SK-N-SH treated with all-trans-retinoic acid at 6 μM for 48 hours (cell line): ENCODE data around the gene NCF1.
"Not testable (repeated sequence)": the region's sequence is repeated elsewhere in the genome, so short reads cannot be mapped to it uniquely, and the experiment has no call there.

ENCODE experiments used
- ATAC-seq: fragments of 200-7000 bp; cut with Tn5 transposase; 3 replicates; pipeline ENCODE4 v1.9.1; 2020; ENCODE audit warnings: mild to moderate bottlenecking, moderate library complexity
- ARNTL ChIP-seq: fragments of 450-650 bp; formaldehyde crosslinking; IDR thresholded peaks from 2 replicates; pipeline ENCODE4 v1.5.0; 2020; ENCODE audit warnings: low read depth, mild to moderate bottlenecking, moderate library complexity, borderline replicate concordance
- BACH2 ChIP-seq: fragments of 250-450 bp; sonication (Bioruptor Pico); IDR thresholded peaks from 2 replicates; pipeline ENCODE4 v1.9.0; 2021; ENCODE audit warnings: mild to moderate bottlenecking, borderline replicate concordance
- CSDC2 ChIP-seq: fragments of 250-450 bp; sonication (Bioruptor Pico); IDR thresholded peaks from 2 replicates; pipeline ENCODE4 v1.5.0; 2020; ENCODE audit warnings: mild to moderate bottlenecking, moderate library complexity
- ESRRG ChIP-seq: fragments of 250-450 bp; sonication (Bioruptor Pico); IDR thresholded peaks from 2 replicates; pipeline ENCODE4 v1.6.1; 2021; ENCODE audit warnings: mild to moderate bottlenecking
- GLIS3 ChIP-seq: fragments of 250-450 bp; sonication (Bioruptor Pico); IDR thresholded peaks from 2 replicates; pipeline ENCODE4 v1.5.0; 2020; ENCODE audit warnings: mild to moderate bottlenecking, moderate library complexity
- OSR1 ChIP-seq: fragments of 250-450 bp; sonication (Bioruptor Pico); IDR thresholded peaks from 2 replicates; pipeline ENCODE4 v1.8.0; 2022; ENCODE audit warnings: moderate library complexity, mild to moderate bottlenecking, inconsistent platforms
- PPARA ChIP-seq: fragments of 250-450 bp; sonication (Bioruptor Pico); IDR thresholded peaks from 2 replicates; pipeline ENCODE4 v1.5.0; 2020; ENCODE audit warnings: mild to moderate bottlenecking, borderline replicate concordance
- RARB ChIP-seq: fragments of 250-450 bp; sonication (Bioruptor Pico); IDR thresholded peaks from 2 replicates; pipeline ENCODE4 v1.8.0; 2021; ENCODE audit warnings: mild to moderate bottlenecking, moderate library complexity
- TCF4 ChIP-seq: fragments of 250-450 bp; sonication (Bioruptor Pico); IDR thresholded peaks from 2 replicates; pipeline ENCODE4 v1.8.0; 2021; ENCODE audit warnings: mild to moderate bottlenecking, moderate library complexity, borderline replicate concordance
- TOX ChIP-seq: fragments of 250-450 bp; sonication (Bioruptor Pico); IDR thresholded peaks from 2 replicates; pipeline ENCODE4 v1.8.0; 2021; ENCODE audit warnings: mild to moderate bottlenecking, moderate library complexity, borderline replicate concordance
- ZC3H10 ChIP-seq: fragments of 250-450 bp; sonication (Bioruptor Pico); IDR thresholded peaks from 2 replicates; pipeline ENCODE4 v1.5.1; 2021; ENCODE audit warnings: mild to moderate bottlenecking, moderate library complexity
- ZFP3 ChIP-seq: fragments of 250-450 bp; sonication (Bioruptor Pico); IDR thresholded peaks from 2 replicates; pipeline ENCODE4 v1.5.0; 2020; ENCODE audit warnings: mild to moderate bottlenecking, moderate library complexity
- ZFP30 ChIP-seq: fragments of 450-650 bp; formaldehyde crosslinking; IDR thresholded peaks from 2 replicates; pipeline ENCODE4 v1.5.0; 2022; ENCODE audit warnings: mild to moderate bottlenecking, moderate library complexity
- ZNF565 ChIP-seq: fragments of 450-650 bp; formaldehyde crosslinking; conservative IDR thresholded peaks from 2 replicates; pipeline ENCODE4 v1.5.0; 2020; ENCODE audit warnings: low read depth, mild to moderate bottlenecking, moderate library complexity
- ZNF70 ChIP-seq: fragments of 450-650 bp; formaldehyde crosslinking; IDR thresholded peaks from 2 replicates; pipeline ENCODE4 v1.5.0; 2020; ENCODE audit warnings: mild to moderate bottlenecking, moderate library complexity
- ZNF8 ChIP-seq: fragments of 450-650 bp; formaldehyde crosslinking; IDR thresholded peaks from 2 replicates; pipeline ENCODE4 v1.5.0; 2020; ENCODE audit warnings: mild to moderate bottlenecking, moderate library complexity
- TF ChIP-seq, protein P1 (sequence below): fragments of 250-450 bp; sonication (Bioruptor Pico); IDR thresholded peaks from 2 replicates; pipeline ENCODE4 v1.5.1; 2020; ENCODE audit warnings: low read depth, mild to moderate bottlenecking, moderate library complexity
- TF ChIP-seq, protein P2 (sequence below): fragments of 250-450 bp; sonication (Bioruptor Pico); IDR thresholded peaks from 2 replicates; pipeline ENCODE4 v1.5.0; 2020; ENCODE audit warnings: mild to moderate bottlenecking, moderate library complexity

NCF1 gene

GRCh38 chr7:74773760-74774750 lies at the start of gene NCF1:
Gene NCF1, plus strand, starts transcription at chr7:74774011. Its CDS starts 21 bp downstream, at chr7:74774032.
- not testable (repeated sequence) for ATAC-seq

DNA sequence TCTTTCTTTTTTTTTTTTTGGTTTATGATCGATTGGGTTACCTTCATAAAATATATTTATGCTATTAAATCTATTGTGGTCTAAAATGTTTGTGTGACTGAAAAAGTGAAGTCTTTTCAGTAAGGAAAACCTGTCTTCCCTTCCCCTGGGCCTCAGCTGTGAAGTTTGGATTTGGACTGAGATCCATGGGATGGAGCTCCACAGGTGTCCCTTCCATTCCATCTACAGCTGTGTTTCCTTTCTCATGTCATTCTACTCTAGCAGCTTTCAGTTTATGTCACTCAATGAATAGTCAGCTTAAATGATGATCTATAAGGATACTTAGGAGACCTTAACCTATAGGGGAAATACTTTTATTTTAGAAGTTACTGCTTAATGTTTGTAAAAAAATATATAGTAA lies 48.0 kb upstream of the NCF1 start:
- TF ChIP-seq ZNF70 (CRISPR knock-in tag) (no peak), ZNF8 (no peak), ARNTL (CRISPR knock-in tag) (no peak), TOX (CRISPR knock-in tag) (no peak), ZNF565 (CRISPR knock-in tag) (no peak), TCF4 (CRISPR knock-in tag) (no peak), ZFP30 (CRISPR knock-in tag) (no peak), ESRRG (no peak), OSR1 (no peak), PPARA (CRISPR knock-in tag) (no peak), ZFP3 (CRISPR knock-in tag) (no peak), CSDC2 (CRISPR knock-in tag) (no peak), ZC3H10 (CRISPR knock-in tag) (no peak), BACH2 (CRISPR knock-in tag) (no peak), RARB (CRISPR knock-in tag) (no peak)
- TF ChIP-seq, protein P1, sequence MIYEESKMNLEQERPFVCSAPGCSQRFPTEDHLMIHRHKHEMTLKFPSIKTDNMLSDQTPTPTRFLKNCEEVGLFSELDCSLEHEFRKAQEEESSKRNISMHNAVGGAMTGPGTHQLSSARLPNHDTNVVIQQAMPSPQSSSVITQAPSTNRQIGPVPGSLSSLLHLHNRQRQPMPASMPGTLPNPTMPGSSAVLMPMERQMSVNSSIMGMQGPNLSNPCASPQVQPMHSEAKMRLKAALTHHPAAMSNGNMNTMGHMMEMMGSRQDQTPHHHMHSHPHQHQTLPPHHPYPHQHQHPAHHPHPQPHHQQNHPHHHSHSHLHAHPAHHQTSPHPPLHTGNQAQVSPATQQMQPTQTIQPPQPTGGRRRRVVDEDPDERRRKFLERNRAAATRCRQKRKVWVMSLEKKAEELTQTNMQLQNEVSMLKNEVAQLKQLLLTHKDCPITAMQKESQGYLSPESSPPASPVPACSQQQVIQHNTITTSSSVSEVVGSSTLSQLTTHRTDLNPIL (CRISPR knock-in tag), result no peak
- TF ChIP-seq, protein P2, sequence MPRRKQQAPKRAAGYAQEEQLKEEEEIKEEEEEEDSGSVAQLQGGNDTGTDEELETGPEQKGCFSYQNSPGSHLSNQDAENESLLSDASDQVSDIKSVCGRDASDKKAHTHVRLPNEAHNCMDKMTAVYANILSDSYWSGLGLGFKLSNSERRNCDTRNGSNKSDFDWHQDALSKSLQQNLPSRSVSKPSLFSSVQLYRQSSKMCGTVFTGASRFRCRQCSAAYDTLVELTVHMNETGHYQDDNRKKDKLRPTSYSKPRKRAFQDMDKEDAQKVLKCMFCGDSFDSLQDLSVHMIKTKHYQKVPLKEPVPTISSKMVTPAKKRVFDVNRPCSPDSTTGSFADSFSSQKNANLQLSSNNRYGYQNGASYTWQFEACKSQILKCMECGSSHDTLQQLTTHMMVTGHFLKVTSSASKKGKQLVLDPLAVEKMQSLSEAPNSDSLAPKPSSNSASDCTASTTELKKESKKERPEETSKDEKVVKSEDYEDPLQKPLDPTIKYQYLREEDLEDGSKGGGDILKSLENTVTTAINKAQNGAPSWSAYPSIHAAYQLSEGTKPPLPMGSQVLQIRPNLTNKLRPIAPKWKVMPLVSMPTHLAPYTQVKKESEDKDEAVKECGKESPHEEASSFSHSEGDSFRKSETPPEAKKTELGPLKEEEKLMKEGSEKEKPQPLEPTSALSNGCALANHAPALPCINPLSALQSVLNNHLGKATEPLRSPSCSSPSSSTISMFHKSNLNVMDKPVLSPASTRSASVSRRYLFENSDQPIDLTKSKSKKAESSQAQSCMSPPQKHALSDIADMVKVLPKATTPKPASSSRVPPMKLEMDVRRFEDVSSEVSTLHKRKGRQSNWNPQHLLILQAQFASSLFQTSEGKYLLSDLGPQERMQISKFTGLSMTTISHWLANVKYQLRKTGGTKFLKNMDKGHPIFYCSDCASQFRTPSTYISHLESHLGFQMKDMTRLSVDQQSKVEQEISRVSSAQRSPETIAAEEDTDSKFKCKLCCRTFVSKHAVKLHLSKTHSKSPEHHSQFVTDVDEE (CRISPR knock-in tag), result no peak
- TF ChIP-seq, all 23 proteins: peak for 0
- ATAC-seq, result no peak

DNA sequence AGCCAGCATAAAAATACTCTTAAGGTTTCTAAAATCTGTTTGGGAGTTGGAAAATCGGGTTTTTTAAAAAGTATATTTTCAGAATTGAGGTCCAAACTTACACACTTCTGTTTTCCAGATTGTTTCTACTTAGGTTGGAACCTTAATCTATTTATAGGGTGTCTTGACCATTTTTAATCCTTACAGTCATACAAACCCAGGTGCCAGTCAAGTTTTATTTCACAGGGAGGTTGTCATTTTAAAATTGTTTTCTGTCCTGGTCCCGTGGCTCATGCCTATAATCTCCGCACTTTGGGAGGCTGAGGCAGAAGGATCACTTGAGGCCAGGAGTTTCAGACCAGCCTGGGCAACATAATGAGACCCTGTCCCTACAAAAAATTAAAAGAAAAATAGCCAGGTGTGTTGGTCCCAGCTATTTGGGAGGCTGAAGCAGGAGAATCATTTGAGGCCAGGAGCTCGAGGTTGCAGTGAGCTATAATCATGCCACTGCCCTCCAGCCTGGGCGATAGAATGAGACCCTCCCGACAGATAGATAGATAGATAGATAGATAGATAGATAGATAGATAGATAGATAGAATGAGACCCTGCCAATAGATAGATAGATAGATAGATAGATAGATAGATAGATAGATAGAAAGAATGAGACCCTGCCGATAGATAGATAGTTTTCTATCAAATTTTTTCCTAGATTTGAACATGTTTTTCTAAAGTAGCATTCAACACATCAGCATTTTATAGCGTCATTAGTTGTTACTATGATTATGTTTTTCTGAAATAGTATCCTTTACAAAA lies 47.3 kb upstream of the NCF1 start:
- no peak for TF ChIP-seq ZC3H10 (CRISPR knock-in tag)
- TF ChIP-seq GLIS3 (CRISPR knock-in tag), result no peak
- TF ChIP-seq BACH2 (CRISPR knock-in tag), result no peak
- TF ChIP-seq CSDC2 (CRISPR knock-in tag), result no peak
- no peak for ATAC-seq

GRCh38 chr7:74728686-74729085 lies 45.1 kb upstream of the NCF1 start:
- ATAC-seq, result not testable (repeated sequence)

DNA sequence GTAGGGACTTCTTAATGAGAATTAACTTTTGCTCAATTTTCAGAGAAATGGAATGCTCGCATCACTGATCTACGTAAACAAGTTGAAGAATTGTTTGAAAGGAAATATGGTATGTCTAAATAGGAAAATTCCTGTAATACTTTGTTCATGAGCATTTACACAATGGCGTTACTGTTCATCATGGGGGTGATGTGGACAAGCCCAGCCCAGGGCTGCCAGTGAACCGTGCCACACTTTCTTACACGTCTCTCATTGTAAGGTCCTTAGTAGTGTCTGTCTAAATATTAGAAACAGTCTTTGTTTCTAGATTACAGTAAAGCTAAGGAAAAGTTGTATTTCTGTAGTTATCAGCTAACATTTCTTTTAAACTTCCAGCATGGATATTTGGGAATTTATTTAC lies 43.6 kb upstream of the NCF1 start:
- ATAC-seq, result not testable (repeated sequence)

DNA sequence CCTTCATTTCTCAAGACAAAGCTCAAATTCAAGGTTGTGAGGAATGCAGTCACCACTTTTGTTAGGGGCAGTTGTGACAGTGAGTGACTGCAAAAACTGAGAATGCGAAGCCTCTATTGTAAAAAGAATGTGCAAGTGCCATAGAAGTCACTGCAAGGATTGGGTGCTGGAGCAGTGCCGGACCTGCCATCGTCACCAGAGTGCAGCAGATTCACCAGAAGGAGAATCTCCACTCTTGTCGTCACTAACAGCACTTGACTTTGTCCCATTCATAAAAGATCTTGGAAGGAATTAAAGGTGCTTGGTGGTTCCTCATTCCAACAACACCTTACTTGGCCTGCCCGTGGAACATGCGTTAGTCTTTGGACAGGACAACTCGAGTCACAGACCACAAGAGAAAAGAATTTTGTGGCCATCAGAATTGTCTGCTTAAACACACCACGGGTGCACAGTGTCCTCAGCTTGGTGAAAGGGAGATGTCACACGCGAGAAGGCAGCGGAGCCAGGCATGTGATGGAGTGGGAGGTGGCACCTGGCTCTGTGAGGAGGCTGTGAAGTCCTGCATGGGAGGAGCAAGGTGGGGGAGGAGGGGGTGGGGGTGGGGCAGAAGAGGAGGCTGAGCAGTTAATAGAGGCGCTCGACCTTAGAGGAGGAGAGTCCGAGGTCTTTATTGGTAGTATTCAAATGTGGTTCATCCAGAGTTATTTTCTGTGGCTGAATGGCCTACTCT lies 33.7 kb upstream of the NCF1 start:
- not testable (repeated sequence) for ATAC-seq

GRCh38 chr7:74743936-74744557 lies 29.8 kb upstream of the NCF1 start:
- ATAC-seq, result not testable (repeated sequence)

DNA sequence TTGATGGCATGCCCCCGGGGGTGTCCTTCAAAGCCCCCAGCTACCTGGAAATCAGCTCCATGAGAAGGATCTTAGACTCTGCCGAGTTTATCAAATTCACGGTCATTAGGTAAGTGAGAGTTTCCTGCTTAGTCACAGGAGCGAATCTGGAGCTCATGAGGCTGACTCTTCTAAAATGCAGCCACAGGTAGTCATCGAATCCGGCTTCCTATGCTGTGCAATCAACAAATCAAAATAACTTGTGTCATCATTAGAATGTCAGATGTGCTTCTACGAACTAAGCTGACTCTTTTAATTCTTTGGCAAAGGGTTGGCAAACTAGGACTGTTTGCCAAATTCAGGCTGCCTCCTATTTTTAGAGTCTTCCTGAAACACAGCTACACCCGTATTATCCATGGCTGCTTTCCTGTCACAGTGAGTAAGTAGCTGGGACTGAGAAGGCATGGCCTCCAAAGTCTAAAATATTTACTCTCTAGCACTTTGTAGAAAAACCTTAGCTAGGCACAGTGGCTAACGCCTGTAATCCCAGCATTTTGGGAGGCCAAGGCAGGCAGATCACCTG lies 19.8 kb upstream of the NCF1 start:
- ATAC-seq, result peak; percentile 63

GRCh38 chr7:74756673-74757072 lies 17.1 kb upstream of the NCF1 start:
- not testable (repeated sequence) for ATAC-seq

GRCh38 chr7:74758268-74758667 lies 15.5 kb upstream of the NCF1 start:
- peak; percentile 77 for ATAC-seq

GRCh38 chr7:74758982-74759381 lies 14.8 kb upstream of the NCF1 start:
- peak; percentile 73 for ATAC-seq
